Activated gamma-delta T cell (primary cell): Measurements from ENCODE around the gene SURF6.

ENCODE experiments used
- DNase-seq: peaks from one replicate; lab custom pipeline; 2025; lab: John Stamatoyannopoulos, UW

Gene SURF6

GRCh38 chr9:133367778-133368177, 31.8 kb upstream of the SURF6 start:
- DNase-seq, result no peak

GRCh38 chr9:133367221-133367620, 31.2 kb upstream of the SURF6 start:
- DNase-seq, result no peak

- DNase-seq, result no peak
Observed at GRCh38 chr9:133366435-133366834, 30.4 kb upstream of the SURF6 start.

GRCh38 chr9:133362359-133363044, 26.5 kb upstream of the SURF6 start:
- DNase-seq, result no peak

- DNase-seq, result no peak
Observed at GRCh38 chr9:133361507-133362092, 25.6 kb upstream of the SURF6 start.

- DNase-seq, result no peak
Observed at GRCh38 chr9:133360400-133361393, 24.7 kb upstream of the SURF6 start.

GRCh38 chr9:133359399-133360175, 23.6 kb upstream of the SURF6 start:
- DNase-seq, result no peak

GRCh38 chr9:133357656-133358055, 21.7 kb upstream of the SURF6 start:
- DNase-seq, result no peak

GRCh38 chr9:133356391-133357091, 20.6 kb upstream of the SURF6 start, which contains the start of the genes SURF1 and SURF2:
Gene SURF1 (minus strand): TSS chr9:133356487. CDS start chr9:133356453, 34 bp downstream.
Gene SURF2 (plus strand): TSS chr9:133356550. CDS start chr9:133356593, 43 bp downstream.
- peak; percentile 83 for DNase-seq

- no peak for DNase-seq
Observed at GRCh38 chr9:133355881-133356357, 19.9 kb upstream of the SURF6 start.

- DNase-seq, result no peak
Observed at GRCh38 chr9:133354766-133355165, 18.8 kb upstream of the SURF6 start.

GRCh38 chr9:133353548-133353947, 17.6 kb upstream of the SURF6 start:
- DNase-seq, result no peak

- DNase-seq, result no peak
Observed at GRCh38 chr9:133352635-133353340, 16.8 kb upstream of the SURF6 start.

- no peak for DNase-seq
Observed at GRCh38 chr9:133351908-133352634, 16.1 kb upstream of the SURF6 start.

- DNase-seq, result no peak
Observed at GRCh38 chr9:133351526-133351907, 15.5 kb upstream of the SURF6 start.

- no peak for DNase-seq
Observed at GRCh38 chr9:133349965-133350616, 14.1 kb upstream of the SURF6 start.

GRCh38 chr9:133348718-133349573, 13.0 kb upstream of the SURF6 start:
- DNase-seq, result no peak
